Hypothalamus (tissue), 51 donors: ENCODE data around the gene CD8A.
"Not testable (repeated sequence)": the region's sequence is repeated elsewhere in the genome, so short reads cannot be mapped to it uniquely, and the experiment has no call there.

Experiments used
- DNase-seq, 51 donors: peaks; one replicate each; lab custom pipeline; 2025; lab: John Stamatoyannopoulos, UW

The CD8A gene

GRCh38 chr2:86741889-86742498 is 48.7 kb downstream of the CD8A start:
- not testable (repeated sequence) for DNase-seq

GRCh38 chr2:86739889-86740288 is 50.8 kb downstream of the CD8A start:
- not testable (repeated sequence) for DNase-seq

DNA sequence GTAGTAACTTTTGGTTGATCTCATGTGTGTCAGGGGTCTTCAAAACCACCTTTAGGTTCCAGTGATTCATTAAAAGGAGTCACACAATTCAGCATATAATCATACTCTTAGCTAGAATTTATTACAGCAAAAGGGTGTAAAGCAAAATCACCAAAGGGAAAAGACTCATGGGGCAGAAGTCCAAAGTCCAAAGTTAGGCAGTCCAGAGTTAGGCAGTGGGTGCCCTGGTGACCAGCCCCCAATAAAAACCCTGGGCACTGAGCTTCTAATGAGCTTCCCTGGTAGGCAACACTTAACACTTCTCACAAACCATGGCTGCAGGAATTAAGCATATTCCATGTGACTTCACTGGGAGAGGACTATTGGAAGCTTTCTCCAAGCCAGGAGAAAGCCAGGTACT is 51.2 kb downstream of the CD8A start:
- DNase-seq = not testable (repeated sequence)

- not testable (repeated sequence) for DNase-seq
These were observed 55.8 kb downstream of the CD8A start for GRCh38 chr2:86734896-86735295.
